Breast epithelium (tissue), 3 donors: ENCODE measurements around the gene CAMK2D.

ENCODE experiments used
- CTCF ChIP-seq, 3 donors: fragments of 450-650 bp; IDR thresholded peaks; one replicate each; pipeline ENCODE4 v1.5.1; 2016 to 2017; ENCODE audit warnings: antibody characterized with exemption in 3 of 3, mild to moderate bottlenecking in 3 of 3, moderate library complexity in 3 of 3
- POLR2A ChIP-seq: fragments of 450-650 bp; IDR thresholded peaks from one replicate; pipeline ENCODE4 v1.6.1; 2016; ENCODE audit warnings: antibody characterized with exemption, mild to moderate bottlenecking, moderate library complexity
- POLR2AphosphoS5 ChIP-seq, 3 donors: sonication (generic); formaldehyde crosslinking; IDR thresholded peaks; one replicate each; pipeline ENCODE4 v1.6.1; 2017; ENCODE audit warnings: antibody characterized with exemption in 3 of 3

- TF ChIP-seq CTCF (IDR thresholded peaks at IDR 0.05), result no peak
- TF ChIP-seq POLR2A, result no peak
- no peak for TF ChIP-seq POLR2AphosphoS5 (IDR thresholded peaks at IDR 0.05)
Observed at GRCh38 chr4:113524096-113524495, 237.4 kb downstream of the CAMK2D start.
